ENCODE results near the gene NEK2.

The NEK2 gene

GRCh38 chr1:211714154-211714553 lies 38.7 kb upstream of the NEK2 start:
- POLR2A ChIA-PET: no interaction called here
- CTCF ChIA-PET: interaction anchor here (0.9 kb wide), 1 partner anchor 16 kb away, joined by 3 read pairs; no protein-coding TSS in a partner anchor
- Histone ChIP-seq H3K4me3 (ENCODE audit: control insufficient read depth in 1 of 7, extremely low read depth in 1 of 7, insufficient read depth in 4 of 7, low read depth in 2 of 7, low read length in 6 of 7) (no peak overlapping the region), H3K27ac (ENCODE audit: insufficient read depth in 1 of 2, low read depth in 1 of 2, low read length in 2 of 2, poor library complexity in 1 of 2, severe bottlenecking in 2 of 2) (no peak overlapping the region), H3K27me3 (replicated peaks in 2 of 5; ENCODE audit: control insufficient read depth in 4 of 5, insufficient read depth in 5 of 5, low read length in 4 of 5) (no peaks in the 10 kb centered on the region), H3K4me1 (ENCODE audit: control extremely low read depth in 1 of 4, control insufficient read depth in 4 of 4, insufficient read depth in 4 of 4, low read length in 3 of 4) (peaks cover 0 to 5% (median 0%) of the 10 kb centered on the region in 4 experiments), H3K36me3 (ENCODE audit: control insufficient read depth in 4 of 4, insufficient read depth in 4 of 4, low read length in 3 of 4) (no peaks in the 10 kb centered on the region), H3K9me3 (ENCODE audit: control extremely low read depth in 1 of 5, control insufficient read depth in 4 of 5, insufficient read depth in 2 of 5, low read depth in 1 of 5, low read length in 4 of 5) (no peaks in the 10 kb centered on the region)
- 42% methylated on average over 2 of the region's 5 CpGs for WGBS (ENCODE audit: insufficient coverage)
- peak in 2 of 3 donors; percentile 27 to 60 for DNase-seq

GRCh38 chr1:211713231-211713630 lies 37.8 kb upstream of the NEK2 start:
- ChIA-PET CTCF (interaction anchor here (0.9 to 1.8 kb wide), 2 partner anchors 14 to 15 kb away, joined by 3 to 6 read pairs; no protein-coding TSS in a partner anchor), POLR2A (no interaction called here)
- 98% methylated on average over 7 of the region's 10 CpGs for WGBS (ENCODE audit: insufficient coverage)
- Histone ChIP-seq H3K27me3 (replicated peaks in 2 of 5; ENCODE audit: control insufficient read depth in 4 of 5, insufficient read depth in 5 of 5, low read length in 4 of 5) (no peaks in the 10 kb centered on the region), H3K36me3 (ENCODE audit: control insufficient read depth in 4 of 4, insufficient read depth in 4 of 4, low read length in 3 of 4) (no peaks in the 10 kb centered on the region), H3K4me3 (ENCODE audit: control insufficient read depth in 1 of 7, extremely low read depth in 1 of 7, insufficient read depth in 4 of 7, low read depth in 2 of 7, low read length in 6 of 7) (no peak overlapping the region), H3K9me3 (ENCODE audit: control extremely low read depth in 1 of 5, control insufficient read depth in 4 of 5, insufficient read depth in 2 of 5, low read depth in 1 of 5, low read length in 4 of 5) (no peaks in the 10 kb centered on the region), H3K4me1 (ENCODE audit: control extremely low read depth in 1 of 4, control insufficient read depth in 4 of 4, insufficient read depth in 4 of 4, low read length in 3 of 4) (peaks cover 0 to 5% (median 0%) of the 10 kb centered on the region in 4 experiments), H3K27ac (ENCODE audit: insufficient read depth in 1 of 2, low read depth in 1 of 2, low read length in 2 of 2, poor library complexity in 1 of 2, severe bottlenecking in 2 of 2) (no peak overlapping the region)
- no peak for DNase-seq

GRCh38 chr1:211711315-211711705 lies 35.9 kb upstream of the NEK2 start:
- H3K27ac ChIP-seq (ENCODE audit: insufficient read depth in 1 of 2, low read depth in 1 of 2, low read length in 2 of 2, poor library complexity in 1 of 2, severe bottlenecking in 2 of 2): no peak overlapping the region
- no peaks in the 10 kb centered on the region for H3K36me3 ChIP-seq (ENCODE audit: control insufficient read depth in 4 of 4, insufficient read depth in 4 of 4, low read length in 3 of 4)
- H3K4me3 ChIP-seq (ENCODE audit: control insufficient read depth in 1 of 7, extremely low read depth in 1 of 7, insufficient read depth in 4 of 7, low read depth in 2 of 7, low read length in 6 of 7): no peak overlapping the region
- ChIA-PET POLR2A (no interaction called here), CTCF (interaction anchor here (1.8 to 2.8 kb wide), 2 partner anchors 12 kb away, joined by 6 to 20 read pairs; no protein-coding TSS in a partner anchor)
- WGBS (ENCODE audit: insufficient coverage): 100% methylated on average over 3 of the region's 4 CpGs
- DNase-seq: no peak
- H3K9me3 ChIP-seq (ENCODE audit: control extremely low read depth in 1 of 5, control insufficient read depth in 4 of 5, insufficient read depth in 2 of 5, low read depth in 1 of 5, low read length in 4 of 5): no peaks in the 10 kb centered on the region
- peaks cover 0 to 5% (median 0%) of the 10 kb centered on the region in 4 experiments for H3K4me1 ChIP-seq (ENCODE audit: control extremely low read depth in 1 of 4, control insufficient read depth in 4 of 4, insufficient read depth in 4 of 4, low read length in 3 of 4)
- no peaks in the 10 kb centered on the region for H3K27me3 ChIP-seq (replicated peaks in 2 of 5; ENCODE audit: control insufficient read depth in 4 of 5, insufficient read depth in 5 of 5, low read length in 4 of 5)

GRCh38 chr1:211710566-211711314 lies 35.3 kb upstream of the NEK2 start:
- H3K4me3 ChIP-seq (ENCODE audit: control insufficient read depth in 1 of 7, extremely low read depth in 1 of 7, insufficient read depth in 4 of 7, low read depth in 2 of 7, low read length in 6 of 7): no peak overlapping the region
- H3K27ac ChIP-seq (ENCODE audit: insufficient read depth in 1 of 2, low read depth in 1 of 2, low read length in 2 of 2, poor library complexity in 1 of 2, severe bottlenecking in 2 of 2): no peak overlapping the region
- no peaks in the 10 kb centered on the region for H3K27me3 ChIP-seq (replicated peaks in 2 of 5; ENCODE audit: control insufficient read depth in 4 of 5, insufficient read depth in 5 of 5, low read length in 4 of 5)
- peak in 2 of 3 donors; percentile 27 to 39 for DNase-seq
- no peaks in the 10 kb centered on the region for H3K36me3 ChIP-seq (ENCODE audit: control insufficient read depth in 4 of 4, insufficient read depth in 4 of 4, low read length in 3 of 4)
- H3K9me3 ChIP-seq (ENCODE audit: control extremely low read depth in 1 of 5, control insufficient read depth in 4 of 5, insufficient read depth in 2 of 5, low read depth in 1 of 5, low read length in 4 of 5): no peaks in the 10 kb centered on the region
- CTCF ChIA-PET: interaction anchor here (2.8 kb wide), 1 partner anchor 12 kb away, joined by 20 read pairs; no protein-coding TSS in a partner anchor
- POLR2A ChIA-PET: no interaction called here
- 68% methylated on average over 4 of the region's 6 CpGs for WGBS (ENCODE audit: insufficient coverage)
- peaks cover 0 to 5% (median 0%) of the 10 kb centered on the region in 4 experiments for H3K4me1 ChIP-seq (ENCODE audit: control extremely low read depth in 1 of 4, control insufficient read depth in 4 of 4, insufficient read depth in 4 of 4, low read length in 3 of 4)

GRCh38 chr1:211708926-211709325 lies 33.5 kb upstream of the NEK2 start:
- peaks cover 0 to 5% (median 0%) of the 10 kb centered on the region in 4 experiments for H3K4me1 ChIP-seq (ENCODE audit: control extremely low read depth in 1 of 4, control insufficient read depth in 4 of 4, insufficient read depth in 4 of 4, low read length in 3 of 4)
- H3K4me3 ChIP-seq (ENCODE audit: control insufficient read depth in 1 of 7, extremely low read depth in 1 of 7, insufficient read depth in 4 of 7, low read depth in 2 of 7, low read length in 6 of 7): no peak overlapping the region
- H3K27ac ChIP-seq (ENCODE audit: insufficient read depth in 1 of 2, low read depth in 1 of 2, low read length in 2 of 2, poor library complexity in 1 of 2, severe bottlenecking in 2 of 2): no peak overlapping the region
- DNase-seq: no peak
- no peaks in the 10 kb centered on the region for H3K27me3 ChIP-seq (replicated peaks in 2 of 5; ENCODE audit: control insufficient read depth in 4 of 5, insufficient read depth in 5 of 5, low read length in 4 of 5)
- ChIA-PET POLR2A (no interaction called here), CTCF (interaction anchor here (1.1 to 2.8 kb wide), 4 partner anchors 10 to 28 kb away, joined by 3 to 20 read pairs (median 4); no protein-coding TSS in a partner anchor)
- no peaks in the 10 kb centered on the region for H3K36me3 ChIP-seq (ENCODE audit: control insufficient read depth in 4 of 4, insufficient read depth in 4 of 4, low read length in 3 of 4)
- 93% methylated on average over 3 of the region's 4 CpGs for WGBS (ENCODE audit: insufficient coverage)
- H3K9me3 ChIP-seq (ENCODE audit: control extremely low read depth in 1 of 5, control insufficient read depth in 4 of 5, insufficient read depth in 2 of 5, low read depth in 1 of 5, low read length in 4 of 5): no peaks in the 10 kb centered on the region

GRCh38 chr1:211708006-211708405 lies 32.6 kb upstream of the NEK2 start:
- WGBS (ENCODE audit: insufficient coverage): 100% methylated on average over 6 of the region's 6 CpGs
- DNase-seq: no peak
- no peaks in the 10 kb centered on the region for H3K27me3 ChIP-seq (replicated peaks in 2 of 5; ENCODE audit: control insufficient read depth in 4 of 5, insufficient read depth in 5 of 5, low read length in 4 of 5)
- ChIA-PET POLR2A (no interaction called here), CTCF (interaction anchor here (1.5 kb wide), 1 partner anchor 11 kb away, joined by 5 read pairs; no protein-coding TSS in a partner anchor)
- no peaks in the 10 kb centered on the region for H3K36me3 ChIP-seq (ENCODE audit: control insufficient read depth in 4 of 4, insufficient read depth in 4 of 4, low read length in 3 of 4)
- H3K9me3 ChIP-seq (ENCODE audit: control extremely low read depth in 1 of 5, control insufficient read depth in 4 of 5, insufficient read depth in 2 of 5, low read depth in 1 of 5, low read length in 4 of 5): no peaks in the 10 kb centered on the region
- no peak overlapping the region for H3K4me3 ChIP-seq (ENCODE audit: control insufficient read depth in 1 of 7, extremely low read depth in 1 of 7, insufficient read depth in 4 of 7, low read depth in 2 of 7, low read length in 6 of 7)
- no peak overlapping the region for H3K27ac ChIP-seq (ENCODE audit: insufficient read depth in 1 of 2, low read depth in 1 of 2, low read length in 2 of 2, poor library complexity in 1 of 2, severe bottlenecking in 2 of 2)
- peaks cover 0 to 5% (median 0%) of the 10 kb centered on the region in 4 experiments for H3K4me1 ChIP-seq (ENCODE audit: control extremely low read depth in 1 of 4, control insufficient read depth in 4 of 4, insufficient read depth in 4 of 4, low read length in 3 of 4)

- H3K9me3 ChIP-seq (ENCODE audit: control extremely low read depth in 1 of 5, control insufficient read depth in 4 of 5, insufficient read depth in 2 of 5, low read depth in 1 of 5, low read length in 4 of 5): no peaks in the 10 kb centered on the region
- 93% methylated on average over 2 of the region's 6 CpGs for WGBS (ENCODE audit: insufficient coverage)
- H3K27ac ChIP-seq (ENCODE audit: insufficient read depth in 1 of 2, low read depth in 1 of 2, low read length in 2 of 2, poor library complexity in 1 of 2, severe bottlenecking in 2 of 2): no peak overlapping the region
- CTCF ChIA-PET: interaction anchor here (0.8 kb wide), 1 partner anchor 56 kb away, joined by 3 read pairs; no protein-coding TSS in a partner anchor
- H3K4me3 ChIP-seq (ENCODE audit: control insufficient read depth in 1 of 7, extremely low read depth in 1 of 7, insufficient read depth in 4 of 7, low read depth in 2 of 7, low read length in 6 of 7): no peak overlapping the region
- POLR2A ChIA-PET: interaction anchor here (0.6 kb wide), 2 partner anchors 184 to 373 kb away, joined by 4 to 5 read pairs; no protein-coding TSS in a partner anchor
- H3K4me1 ChIP-seq (ENCODE audit: control extremely low read depth in 1 of 4, control insufficient read depth in 4 of 4, insufficient read depth in 4 of 4, low read length in 3 of 4): peaks cover 0 to 5% (median 0%) of the 10 kb centered on the region in 4 experiments
- no peak for DNase-seq
- no peaks in the 10 kb centered on the region for H3K36me3 ChIP-seq (ENCODE audit: control insufficient read depth in 4 of 4, insufficient read depth in 4 of 4, low read length in 3 of 4)
- no peaks in the 10 kb centered on the region for H3K27me3 ChIP-seq (replicated peaks in 2 of 5; ENCODE audit: control insufficient read depth in 4 of 5, insufficient read depth in 5 of 5, low read length in 4 of 5)
Measured at GRCh38 chr1:211705467-211706091, 30.2 kb upstream of the NEK2 start.

All from common myeloid progenitor, CD34-positive (primary cell).